RKO (cell line): ENCODE measurements around the gene C10orf143.

ENCODE experiments used
- DNase-seq: peaks from one replicate; pipeline ENCODE4 v3.0.0-alpha.2; 2016; ENCODE audit warnings: low spot score

The C10orf143 gene

DNA sequence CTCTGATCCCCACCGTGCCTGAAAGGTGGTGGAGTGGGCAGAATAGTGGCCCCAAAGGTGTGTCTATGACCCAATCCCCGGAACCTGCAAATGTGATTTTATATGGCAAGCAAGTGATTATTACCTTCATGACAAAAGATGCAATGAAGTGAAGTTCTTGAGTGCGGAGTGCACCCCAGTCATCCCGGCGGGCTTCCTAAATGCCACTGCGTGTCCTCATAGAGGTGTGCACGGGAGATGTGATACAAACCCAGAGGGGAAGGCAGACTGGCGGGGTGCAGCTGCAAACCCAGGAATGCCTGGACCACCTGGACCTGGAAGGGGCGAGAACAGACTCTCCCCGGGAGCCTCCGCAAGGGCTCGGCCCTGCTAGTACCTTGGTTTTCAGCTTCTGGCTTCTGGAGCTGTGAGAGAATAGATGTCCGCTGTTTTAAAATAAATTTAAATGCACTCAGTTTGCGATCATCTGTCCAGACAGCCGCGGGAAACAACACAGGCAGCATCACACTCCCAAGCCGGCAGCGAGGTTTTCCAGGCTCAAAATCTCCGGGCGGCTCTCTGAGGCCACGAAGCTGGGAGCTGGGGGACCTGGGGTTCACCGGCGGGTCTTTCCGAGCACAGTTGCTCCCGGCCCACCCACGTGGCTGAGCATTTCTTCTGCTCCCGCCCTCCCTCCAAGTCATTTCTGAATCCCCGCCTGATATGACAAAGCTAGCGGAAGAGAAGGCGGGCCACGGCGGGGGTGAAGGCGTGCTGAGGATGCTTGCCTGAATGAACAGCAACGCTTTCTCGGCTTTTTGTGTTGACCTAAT is 96.2 kb downstream of the C10orf143 start:
- DNase-seq = no peak
